ENCODE results near the gene SLC24A3.
A peak's percentile ranks its signal among the peaks of the same experiment; 100 is the strongest.
"Not testable (repeated sequence)": the region's sequence is repeated elsewhere in the genome, so short reads cannot be mapped to it uniquely, and the experiment has no call there.

Gene SLC24A3

GRCh38 chr20:19633985-19634384, 421.5 kb downstream of the SLC24A3 start:
- no peak for DNase-seq (ENCODE audit: low spot score)

DNA sequence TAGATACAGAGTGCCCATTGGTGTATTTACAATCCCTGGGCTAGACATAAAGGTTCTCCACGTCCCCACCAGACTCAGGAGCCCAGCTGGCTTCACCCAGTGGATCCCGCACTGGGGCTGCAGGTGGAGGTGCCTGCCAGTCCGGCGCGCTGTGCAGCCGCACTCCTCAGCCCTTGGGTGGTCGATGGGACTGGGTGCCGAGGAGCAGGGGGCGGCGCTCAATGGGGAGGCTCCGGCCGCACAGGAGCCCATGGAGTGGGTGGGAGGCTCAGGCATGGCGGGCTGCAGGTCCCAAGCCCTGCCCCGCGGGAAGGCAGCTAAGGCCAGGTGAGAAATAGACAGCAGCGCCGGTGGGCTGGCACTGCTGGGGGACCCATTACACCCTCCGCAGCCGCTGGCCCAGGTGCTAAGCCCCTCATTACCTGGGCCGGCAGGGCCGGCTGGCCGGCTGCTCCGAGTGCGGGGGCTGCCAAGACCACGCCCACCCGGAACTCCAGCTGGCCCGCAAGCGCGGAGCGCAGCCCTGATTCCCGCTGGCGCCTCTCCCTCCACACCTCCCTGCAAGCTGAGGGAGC, 427.1 kb downstream of the SLC24A3 start:
- DNase-seq (ENCODE audit: low spot score): not testable (repeated sequence)

- DNase-seq (ENCODE audit: low spot score): no peak
These were observed 430.4 kb downstream of the SLC24A3 start for GRCh38 chr20:19642860-19643259.

DNA sequence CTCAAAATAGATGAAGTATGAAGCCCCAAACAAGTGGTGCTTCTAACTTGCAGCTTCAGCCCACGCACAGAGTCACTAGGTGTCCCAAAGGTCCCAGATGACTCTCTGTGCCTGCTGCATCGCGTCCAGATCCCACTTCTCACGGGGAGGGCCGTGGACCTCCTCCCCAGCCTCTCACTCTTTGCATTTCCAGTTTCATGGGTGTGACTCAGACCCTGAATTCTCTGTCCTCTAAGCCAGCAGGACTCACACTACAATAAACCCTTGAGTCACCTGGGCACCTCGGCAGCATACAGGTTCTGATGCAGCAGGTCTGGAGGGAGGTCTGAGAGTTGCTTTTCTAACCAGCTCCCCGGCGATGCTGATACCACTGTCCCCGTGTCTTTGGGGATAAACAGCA, 431.6 kb downstream of the SLC24A3 start:
- DNase-seq (ENCODE audit: low spot score): no peak

DNA sequence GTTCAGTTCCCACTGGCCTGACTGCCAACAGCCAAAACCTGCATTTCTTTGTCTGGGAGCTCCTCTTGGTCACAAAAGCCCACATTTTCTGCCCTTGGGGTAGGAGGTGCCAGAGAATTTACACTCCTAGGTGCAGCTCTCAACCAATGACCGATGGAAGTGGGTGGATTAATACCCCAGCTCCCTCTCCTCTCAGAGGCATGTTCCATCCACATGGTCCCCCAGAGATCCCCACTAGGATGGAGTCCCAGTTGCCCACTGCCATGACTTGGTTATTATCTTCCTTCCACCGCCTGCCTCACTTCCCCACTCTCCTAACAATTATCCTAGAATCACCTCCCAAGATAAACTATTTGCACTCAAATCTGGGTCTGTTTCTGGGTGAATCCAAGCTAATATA, 434.5 kb downstream of the SLC24A3 start:
- no peak for DNase-seq (ENCODE audit: low spot score)

DNA sequence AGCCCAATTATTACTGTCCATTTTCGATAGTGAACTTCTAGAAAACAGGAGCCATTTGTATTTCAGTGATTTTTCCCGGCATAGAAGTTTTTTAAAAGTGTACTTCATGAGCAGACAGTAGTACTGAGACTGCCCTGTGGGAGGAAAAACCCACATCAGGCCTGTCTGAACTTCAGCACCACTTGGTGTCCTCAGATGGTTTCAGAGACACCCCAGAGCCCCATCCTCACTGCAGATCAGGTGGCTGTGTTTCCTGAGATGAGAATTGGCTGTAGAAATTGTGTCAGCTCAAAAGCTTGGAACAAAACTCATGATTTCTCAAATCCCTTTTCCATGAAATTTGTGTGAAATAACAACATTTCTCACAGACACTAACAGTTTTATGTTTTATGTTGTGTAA, 435.6 kb downstream of the SLC24A3 start:
- no peak for DNase-seq (ENCODE audit: low spot score)

- DNase-seq (ENCODE audit: low spot score): no peak
These were observed 436.6 kb downstream of the SLC24A3 start for GRCh38 chr20:19649041-19649440.

- no peak for DNase-seq (ENCODE audit: low spot score)
These were observed 440.2 kb downstream of the SLC24A3 start for GRCh38 chr20:19652591-19653026.

GRCh38 chr20:19653327-19653726, 440.9 kb downstream of the SLC24A3 start:
- no peak for DNase-seq (ENCODE audit: low spot score)

GRCh38 chr20:19654921-19655320, 442.5 kb downstream of the SLC24A3 start:
- no peak for DNase-seq (ENCODE audit: low spot score)

- no peak for DNase-seq (ENCODE audit: low spot score)
These were observed 445.7 kb downstream of the SLC24A3 start for GRCh38 chr20:19658137-19658536.

DNA sequence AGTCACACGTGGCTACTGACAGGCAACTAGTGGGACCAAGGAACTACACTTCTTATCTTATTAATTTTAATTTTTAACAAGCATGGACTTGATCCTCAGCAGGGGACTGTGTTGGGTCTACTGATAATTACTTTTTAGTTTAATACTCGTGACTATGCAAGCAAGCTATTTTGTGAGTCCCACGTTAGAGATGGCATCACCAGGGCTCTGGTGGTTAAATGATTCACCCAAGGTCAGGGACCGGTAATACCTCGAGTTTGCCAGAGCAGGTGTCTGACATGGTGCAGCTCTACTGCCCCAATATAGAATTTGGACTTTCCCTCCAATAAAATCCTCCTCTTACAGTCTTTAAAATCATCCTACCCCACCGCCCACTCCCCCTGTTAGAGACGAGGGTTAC, 447.0 kb downstream of the SLC24A3 start:
- DNase-seq (ENCODE audit: low spot score): no peak

GRCh38 chr20:19660808-19661378, 448.5 kb downstream of the SLC24A3 start:
- DNase-seq (ENCODE audit: low spot score): no peak

DNA sequence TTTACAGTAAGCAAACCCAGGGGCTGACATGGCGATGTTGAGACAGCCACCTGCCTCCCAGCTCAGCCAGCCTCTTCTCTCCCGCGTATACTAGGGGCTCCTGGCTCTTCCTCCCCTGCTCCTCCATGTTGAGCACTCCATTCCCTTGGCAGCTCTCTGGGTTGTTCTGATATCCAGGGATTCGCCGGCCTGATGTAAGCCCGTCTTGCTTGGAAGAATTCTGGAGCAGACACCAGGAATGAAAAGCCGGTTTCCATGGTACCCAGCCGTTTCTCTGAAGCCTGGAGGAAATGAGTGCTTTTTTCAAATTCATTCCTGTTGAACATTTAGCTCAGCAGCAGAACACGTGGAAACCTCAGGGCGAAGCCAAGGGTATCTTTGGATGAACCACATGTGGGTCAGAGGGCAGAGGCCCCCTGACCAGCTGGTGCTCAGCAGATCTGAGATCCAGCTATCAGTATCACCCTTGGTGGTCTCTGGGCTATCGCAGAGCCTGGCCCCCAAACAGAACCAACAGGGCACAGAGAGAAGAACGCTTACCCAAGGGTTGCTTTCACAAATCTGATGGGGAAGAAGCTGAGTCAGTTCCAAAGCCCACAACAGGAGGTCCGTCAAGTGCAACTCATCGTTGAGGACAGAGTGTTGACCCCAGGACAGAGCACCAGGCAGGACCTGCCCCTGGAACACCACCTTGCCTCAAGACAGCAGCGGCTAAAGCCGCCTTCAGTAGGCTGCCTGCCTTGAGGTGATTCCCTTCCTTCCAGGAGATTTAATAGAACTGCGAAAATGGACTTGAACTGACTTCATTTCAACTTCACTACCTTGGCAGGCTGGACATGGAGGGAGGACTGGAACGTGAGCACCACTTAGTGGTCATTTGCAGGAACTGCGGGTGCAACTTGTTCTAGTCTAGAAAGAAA, 449.5 kb downstream of the SLC24A3 start:
- peak; percentile 68 for DNase-seq (ENCODE audit: low spot score)

- DNase-seq (ENCODE audit: low spot score): no peak
These were observed 450.2 kb downstream of the SLC24A3 start for GRCh38 chr20:19662637-19662995.

DNA sequence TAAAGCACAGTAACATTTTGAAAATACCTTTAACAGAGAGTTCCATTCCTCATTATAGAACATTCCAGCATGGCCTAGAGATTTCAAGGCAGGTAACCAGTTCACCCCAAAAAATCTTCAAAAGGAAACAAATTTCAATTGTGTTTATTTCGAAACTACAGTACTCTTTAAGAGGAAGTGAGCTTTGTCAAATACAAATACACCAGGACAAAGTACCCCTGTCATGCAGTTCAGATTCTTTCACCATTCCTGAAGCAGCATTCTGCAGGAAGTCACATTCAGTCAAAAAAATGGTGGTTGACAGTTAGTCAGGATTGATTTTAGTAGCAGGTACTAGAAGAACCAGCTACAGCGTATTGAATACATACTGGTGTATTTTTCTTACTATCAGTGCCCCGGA, 456.0 kb downstream of the SLC24A3 start:
- no peak for DNase-seq (ENCODE audit: low spot score)

DNA sequence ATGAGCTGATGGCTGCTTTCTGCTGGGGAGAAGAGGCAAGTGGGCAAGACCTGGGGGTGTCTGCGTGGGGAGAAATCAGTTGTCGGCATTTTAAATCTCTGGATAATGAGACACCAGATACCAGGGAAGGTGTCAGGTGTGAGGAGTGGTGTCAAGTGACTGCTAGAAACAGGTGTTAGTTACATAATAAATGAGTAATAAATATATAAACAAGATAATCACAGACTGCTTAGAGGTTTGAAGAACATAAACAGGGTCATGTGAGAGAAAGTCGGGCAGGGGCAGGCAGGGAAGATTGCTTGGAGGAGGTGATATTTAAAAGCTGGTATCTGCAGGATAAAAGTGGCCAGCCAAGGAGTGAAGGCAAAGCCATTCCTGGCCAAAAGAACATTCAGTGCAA, 458.4 kb downstream of the SLC24A3 start:
- DNase-seq (ENCODE audit: low spot score): no peak

- no peak for DNase-seq (ENCODE audit: low spot score)
These were observed 458.9 kb downstream of the SLC24A3 start for GRCh38 chr20:19671374-19671773.

DNA sequence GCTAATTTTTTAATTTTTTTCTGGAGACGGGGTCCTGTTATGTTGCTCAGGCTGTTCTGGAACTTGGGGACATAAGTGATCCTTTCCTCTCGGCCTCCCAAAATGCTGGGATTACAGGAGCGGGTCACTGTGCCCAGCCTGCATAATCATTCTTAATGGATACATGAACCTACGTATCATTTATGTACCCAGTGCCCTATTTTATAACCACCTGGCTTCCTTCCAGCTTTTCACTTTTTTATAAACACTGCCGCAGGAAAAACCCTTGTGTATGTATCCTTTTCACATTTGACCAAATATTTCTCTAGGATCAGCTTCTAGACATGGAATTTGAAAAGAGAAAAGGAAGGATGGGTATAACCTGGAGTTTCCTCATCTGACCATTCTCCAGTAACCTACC, 460.1 kb downstream of the SLC24A3 start:
- DNase-seq (ENCODE audit: low spot score): no peak

DNA sequence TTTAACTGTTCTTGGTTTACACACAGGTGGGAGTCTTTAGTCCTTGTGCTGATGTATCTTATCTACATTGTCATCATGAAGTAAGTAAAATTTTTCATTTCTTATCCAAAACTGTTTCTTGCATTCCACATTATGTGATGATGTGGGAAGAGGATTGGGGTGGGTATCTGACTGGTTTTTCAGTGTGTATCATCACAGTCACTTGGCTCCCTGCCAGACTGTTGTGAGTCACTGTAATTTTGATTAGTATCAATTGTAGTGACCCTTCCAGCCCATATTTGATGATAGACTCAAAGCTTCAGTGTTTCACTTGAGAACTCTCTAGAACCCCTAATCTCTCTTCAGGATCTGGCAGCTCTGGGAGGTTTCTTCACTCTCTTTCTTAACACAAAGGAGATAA, 461.1 kb downstream of the SLC24A3 start:
- DNase-seq (ENCODE audit: low spot score): no peak

DNA sequence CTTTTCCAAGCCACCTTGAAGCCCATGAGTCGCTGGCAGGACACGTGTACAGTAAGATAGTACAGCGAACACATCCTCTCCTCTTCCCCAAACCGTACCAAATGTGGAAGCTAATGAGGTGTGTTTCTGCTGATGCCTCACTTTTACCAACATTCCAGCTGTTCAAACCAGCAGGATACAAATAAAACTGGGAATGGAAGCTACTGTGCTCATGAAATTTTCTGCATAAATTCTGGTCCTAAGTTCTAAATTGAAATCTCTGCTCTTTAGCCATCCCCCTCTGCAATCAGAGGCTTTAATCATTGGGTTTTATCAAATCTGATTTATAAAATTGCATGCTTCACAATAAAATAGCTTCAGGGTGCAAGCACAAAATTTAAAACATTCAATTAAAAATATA, 463.8 kb downstream of the SLC24A3 start:
- no peak for DNase-seq (ENCODE audit: low spot score)

- no peak for DNase-seq (ENCODE audit: low spot score)
These were observed 464.9 kb downstream of the SLC24A3 start for GRCh38 chr20:19677336-19677735.

DNA sequence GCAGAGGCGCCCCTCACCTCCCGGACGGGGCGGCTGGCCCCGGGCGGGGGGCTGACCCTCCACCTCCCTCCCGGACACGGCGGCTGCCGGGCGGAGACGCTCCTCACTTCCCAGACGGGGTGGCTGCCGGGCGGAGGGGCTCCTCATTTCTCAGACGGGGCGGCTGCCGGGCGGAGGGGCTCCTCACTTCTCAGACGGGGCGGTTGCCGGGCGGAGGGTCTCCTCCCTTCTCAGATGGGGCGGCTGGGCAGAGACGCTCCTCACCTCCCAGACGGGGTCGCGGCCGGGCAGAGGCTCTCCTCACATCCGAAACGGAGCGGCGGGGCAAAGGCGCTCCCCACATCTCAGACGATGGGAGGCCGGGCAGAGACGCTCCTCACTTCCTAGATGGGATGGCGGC, 466.1 kb downstream of the SLC24A3 start:
- not testable (repeated sequence) for DNase-seq (ENCODE audit: low spot score)
